ENCODE measurements around the gene KRT5.

KRT5 gene

GRCh38 chr12:52551216-52551865 lies 31.1 kb upstream of the KRT5 start:
- ChIA-PET POLR2A (no interaction called here), CTCF (interaction anchor here (0.9 kb wide), 1 partner anchor 171 kb away, joined by 3 read pairs; no protein-coding TSS in a partner anchor)
- H3K4me3 ChIP-seq (ENCODE audit: low read depth, low read length), result no peak overlapping the region
- no peak for TF ChIP-seq CTCF (IDR thresholded peaks at IDR 0.05; ENCODE audit: insufficient read depth, low read length, missing control alignments)
- DNase-seq (ENCODE audit: low read depth, low spot score), result no peak

GRCh38 chr12:52546126-52546525 lies 25.9 kb upstream of the KRT5 start:
- no peak for DNase-seq (ENCODE audit: low read depth, low spot score)
- POLR2A ChIA-PET, result no interaction called here
- TF ChIP-seq CTCF (IDR thresholded peaks at IDR 0.05; ENCODE audit: insufficient read depth, low read length, missing control alignments), result no peak
- CTCF ChIA-PET, result interaction anchor here (1.7 to 2.2 kb wide), 2 partner anchors 20 to 333 kb away, joined by 3 to 6 read pairs; no protein-coding TSS in a partner anchor
- H3K4me3 ChIP-seq (ENCODE audit: low read depth, low read length), result no peak overlapping the region

DNA sequence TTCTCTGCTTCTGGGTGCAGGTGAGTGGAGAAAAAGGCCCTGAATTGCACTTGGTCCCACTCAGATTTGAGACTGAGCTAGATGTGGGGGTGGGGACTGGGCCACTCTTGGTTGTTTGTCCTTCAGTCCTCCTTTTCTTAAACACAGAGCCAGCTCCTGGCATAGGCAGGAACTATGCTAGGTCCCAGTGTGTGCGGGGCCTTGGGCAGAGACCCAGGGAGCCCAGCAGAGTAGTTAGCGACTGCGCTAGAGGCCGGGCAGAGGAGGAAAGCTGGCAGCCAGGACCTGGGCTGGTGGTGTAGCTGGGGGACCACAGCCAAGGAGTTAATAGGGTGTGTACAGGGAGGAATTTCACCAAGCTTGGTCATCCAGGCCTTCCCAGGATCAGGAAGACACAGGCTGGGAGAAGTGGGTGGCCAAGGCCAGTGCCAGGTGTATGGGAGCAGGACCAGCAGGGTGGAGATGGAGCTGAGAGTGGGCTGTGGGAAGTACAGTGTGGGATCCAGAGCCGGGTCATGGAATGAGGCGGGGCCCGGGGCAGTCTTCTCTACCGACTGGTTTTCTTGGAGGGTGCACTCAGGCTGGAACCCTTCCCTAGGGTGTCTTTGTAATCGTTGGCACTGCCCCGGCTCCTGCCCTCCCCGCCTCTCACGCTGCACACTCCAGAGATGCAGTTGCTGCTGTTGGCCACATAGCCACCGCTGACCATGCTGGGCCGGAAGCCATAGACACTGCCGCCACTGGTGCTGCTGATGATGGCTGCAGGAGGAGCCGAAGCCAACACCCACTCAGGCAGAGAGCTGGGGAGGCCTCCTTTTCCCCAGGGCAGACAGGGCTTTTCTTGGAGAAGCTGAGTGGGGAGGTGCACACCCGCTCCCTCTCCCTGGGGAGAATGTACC lies 24.0 kb upstream of the KRT5 start:
- H3K4me3 ChIP-seq (ENCODE audit: low read depth, low read length), result no peak overlapping the region
- DNase-seq (ENCODE audit: low read depth, low spot score), result no peak
- TF ChIP-seq CTCF (IDR thresholded peaks at IDR 0.05; ENCODE audit: insufficient read depth, low read length, missing control alignments), result no peak
- ChIA-PET CTCF (interaction anchor here (1.3 to 2.2 kb wide), 4 partner anchors 9 to 335 kb away, joined by 3 to 6 read pairs (median 4); no protein-coding TSS in a partner anchor), POLR2A (no interaction called here)

DNA sequence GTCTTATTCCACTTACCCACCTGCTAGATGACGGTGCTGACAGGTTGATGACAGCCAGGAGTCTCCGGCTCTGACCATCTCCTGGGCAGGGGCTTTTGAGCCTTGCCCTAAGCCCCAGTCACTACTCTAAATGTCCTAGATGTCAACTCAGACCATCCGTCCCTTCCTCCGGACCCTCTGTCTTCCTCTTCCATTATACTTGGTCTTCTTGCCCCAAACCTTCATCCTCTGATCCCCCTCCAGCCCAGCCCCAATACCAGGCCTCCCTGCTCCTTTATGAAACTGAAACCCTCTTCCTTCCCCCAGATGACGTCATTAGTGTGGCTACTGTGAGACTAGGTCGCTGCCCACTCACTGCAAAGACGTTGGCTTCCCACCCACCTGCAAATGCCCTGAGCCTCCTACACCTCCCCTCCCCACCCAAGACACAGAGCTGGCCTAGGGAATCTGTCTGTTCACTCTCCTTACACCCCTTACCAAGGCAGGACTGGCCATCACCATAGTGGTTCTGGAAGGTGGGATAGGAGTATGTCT lies 22.7 kb upstream of the KRT5 start:
- CTCF ChIA-PET, result no interaction called here
- H3K4me3 ChIP-seq (ENCODE audit: low read depth, low read length), result no peak overlapping the region
- TF ChIP-seq CTCF (IDR thresholded peaks at IDR 0.05; ENCODE audit: insufficient read depth, low read length, missing control alignments), result no peak
- DNase-seq (ENCODE audit: low read depth, low spot score), result no peak
- POLR2A ChIA-PET, result no interaction called here

DNA sequence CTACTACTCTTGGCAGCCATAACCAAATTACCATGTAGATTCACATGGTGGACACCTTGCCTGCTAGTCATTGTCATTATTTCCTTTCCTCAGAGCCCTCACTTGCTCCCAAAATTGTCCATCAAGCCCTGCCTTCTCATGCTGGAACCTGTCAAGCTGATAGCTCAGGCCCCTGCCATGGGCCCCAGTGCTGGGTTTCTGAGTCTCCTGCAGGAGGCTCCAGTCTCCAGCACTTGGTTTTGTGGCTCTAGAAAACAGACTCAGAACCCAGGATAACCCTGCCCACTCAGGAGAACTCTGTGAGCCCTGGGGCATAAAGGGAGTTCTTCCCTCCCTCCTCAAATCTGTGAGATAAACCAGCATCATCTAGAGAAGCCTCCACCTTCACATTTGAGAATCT lies 22.0 kb upstream of the KRT5 start:
- CTCF ChIA-PET, result no interaction called here

More for the DNA sequence above, 22.0 kb upstream of the KRT5 start:
- no peak overlapping the region for H3K4me3 ChIP-seq (ENCODE audit: low read depth, low read length)
- POLR2A ChIA-PET, result no interaction called here
- no peak for DNase-seq (ENCODE audit: low read depth, low spot score)
- TF ChIP-seq CTCF (IDR thresholded peaks at IDR 0.05; ENCODE audit: insufficient read depth, low read length, missing control alignments), result no peak
